Measurements from ENCODE around the gene SLC2A1.

DNA sequence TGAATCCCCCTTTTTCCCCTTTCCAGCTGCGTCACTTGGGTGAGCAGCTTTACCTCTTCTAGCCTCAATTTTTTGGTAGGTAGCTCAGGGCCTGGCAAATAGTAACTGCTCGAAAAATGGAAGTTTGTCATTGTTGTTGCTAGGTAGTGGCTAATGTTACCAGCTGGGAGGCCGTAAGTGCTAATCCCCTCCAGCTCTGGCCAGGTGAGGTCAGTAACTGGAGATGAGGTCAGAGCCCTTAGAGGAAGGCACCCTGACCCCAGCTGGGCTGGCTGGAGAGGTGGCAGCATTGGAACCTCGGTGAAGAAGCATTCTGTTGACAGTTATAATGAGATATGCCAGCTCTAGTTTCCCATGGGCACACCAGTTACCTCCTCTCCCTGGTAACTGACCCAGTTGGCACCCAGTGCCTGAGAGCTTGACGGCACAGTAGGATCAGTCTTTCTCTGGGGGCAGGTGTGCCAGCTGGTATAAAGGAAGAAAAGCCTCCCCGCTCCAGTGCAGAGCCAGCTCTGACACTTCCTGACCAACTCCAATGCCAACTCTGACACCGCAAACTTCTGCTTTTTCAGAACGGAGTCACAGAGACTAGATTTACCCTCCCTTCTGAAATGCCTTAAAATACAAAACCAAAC lies 35.0 kb upstream of the SLC2A1 start:
- no peak for TF ChIP-seq POLR2AphosphoS5 (IDR thresholded peaks at IDR 0.05; ENCODE audit: borderline replicate concordance, low read depth, low read length)
- TF ChIP-seq EZH2 (IDR thresholded peaks at IDR 0.05) = no peak
